WTC11 (cell line): ENCODE measurements around the gene DDAH2. TPM values are rescaled to one million over a fixed set of nuclear protein-coding genes. Genes with fewer than 3 reads are reported as not detected.
A peak's percentile ranks its signal among the peaks of the same experiment; 100 is the strongest.

Experiments used
- ATAC-seq: fragments of 200-7000 bp; cut with Tn5 transposase; 2 replicates; pipeline ENCODE4 v1.10.0; 2021; ENCODE audit warnings: mild to moderate bottlenecking, moderate library complexity
- CTCF ChIA-PET: fragments of 300-600 bp; sonication (Branson Sonifier 250); formaldehyde crosslinking; loops from one replicate; lab custom pipeline; 2021; ENCODE audit warnings: antibody characterized with exemption; lab: Charles Lee
- POLR2A ChIA-PET: fragments of 350-600 bp; sonication (Branson Sonifier 250); formaldehyde crosslinking; loops from one replicate; lab custom pipeline; 2021; ENCODE audit warnings: antibody characterized with exemption; lab: Charles Lee
- DNase-seq: peaks from one replicate; pipeline ENCODE4 v3.0.0; 2021; ENCODE audit warnings: low spot score
- H3K27ac Mint-ChIP-seq: 2 replicates; pipeline ENCODE4 v1.8.0; 2021; ENCODE audit warnings: mixed read lengths
- H3K27me3 Mint-ChIP-seq: 2 replicates; pipeline ENCODE4 v1.8.0; 2021; ENCODE audit warnings: low read depth, mild to moderate bottlenecking, moderate library complexity, mixed read lengths
- H3K36me3 Mint-ChIP-seq: 2 replicates; pipeline ENCODE4 v1.8.0; 2021; ENCODE audit warnings: mixed read lengths
- H3K4me1 Mint-ChIP-seq: 2 replicates; pipeline ENCODE4 v1.8.0; 2022; ENCODE audit warnings: mixed read lengths
- H3K4me3 Mint-ChIP-seq: 2 replicates; pipeline ENCODE4 v1.8.0; 2021; ENCODE audit warnings: mild to moderate bottlenecking, moderate library complexity, mixed read lengths
- H3K9me3 Mint-ChIP-seq: 2 replicates; pipeline ENCODE4 v1.8.0; 2021; ENCODE audit warnings: mixed read lengths
- ATF1 ChIP-seq: sonication (generic); formaldehyde crosslinking; IDR thresholded peaks from 2 replicates; pipeline ENCODE4 v1.8.1; 2023; ENCODE audit warnings: mild to moderate bottlenecking, moderate library complexity, missing genetic modification reagents
- E2F5 ChIP-seq: sonication (generic); formaldehyde crosslinking; IDR thresholded peaks from 2 replicates; pipeline ENCODE4 v1.8.1; 2022; ENCODE audit warnings: mild to moderate bottlenecking, moderate library complexity, missing genetic modification reagents
- ELF4 ChIP-seq: sonication (generic); formaldehyde crosslinking; IDR thresholded peaks from 2 replicates; pipeline ENCODE4 v1.8.1; 2022; ENCODE audit warnings: low read depth, mild to moderate bottlenecking, moderate library complexity, missing genetic modification reagents
- ESRRA ChIP-seq: sonication (generic); formaldehyde crosslinking; IDR thresholded peaks from 2 replicates; pipeline ENCODE4 v1.8.1; 2022; ENCODE audit warnings: mild to moderate bottlenecking, missing genetic modification reagents, borderline replicate concordance
- FOXK1 ChIP-seq: sonication (generic); formaldehyde crosslinking; IDR thresholded peaks from 2 replicates; pipeline ENCODE4 v1.8.0; 2022; ENCODE audit warnings: mild to moderate bottlenecking, moderate library complexity, missing genetic modification reagents
- FOXP1 ChIP-seq: sonication (generic); formaldehyde crosslinking; IDR thresholded peaks from 2 replicates; pipeline ENCODE4 v1.8.0; 2022; ENCODE audit warnings: missing genetic modification reagents, mild to moderate bottlenecking, moderate library complexity, borderline replicate concordance
- GRHL2 ChIP-seq: fragments of 250-450 bp; sonication (Bioruptor Pico); IDR thresholded peaks from 2 replicates; pipeline ENCODE4 v1.8.0; 2022; ENCODE audit warnings: mild to moderate bottlenecking, moderate library complexity; ENCODE audit not compliant: insufficient replicate concordance, severe bottlenecking
- MYBL2 ChIP-seq: sonication (generic); formaldehyde crosslinking; IDR thresholded peaks from 2 replicates; pipeline ENCODE4 v1.8.1; 2023; ENCODE audit warnings: mild to moderate bottlenecking, moderate library complexity, missing genetic modification reagents
- NFATC4 ChIP-seq: fragments of 250-450 bp; sonication (Bioruptor Pico); IDR thresholded peaks from 2 replicates; pipeline ENCODE4 v1.9.0; 2021; ENCODE audit warnings: mild to moderate bottlenecking
- PRRX2 ChIP-seq: fragments of 250-450 bp; sonication (Bioruptor Pico); IDR thresholded peaks from 2 replicates; pipeline ENCODE4 v1.8.0; 2021; ENCODE audit warnings: mild to moderate bottlenecking
- RELA ChIP-seq: sonication (generic); formaldehyde crosslinking; IDR thresholded peaks from 2 replicates; pipeline ENCODE4 v1.8.1; 2022; ENCODE audit warnings: missing genetic modification reagents, mild to moderate bottlenecking, borderline replicate concordance
- SMAD3 ChIP-seq: sonication (generic); formaldehyde crosslinking; IDR thresholded peaks from 2 replicates; pipeline ENCODE4 v1.8.0; 2022; ENCODE audit warnings: missing genetic modification reagents, mild to moderate bottlenecking, borderline replicate concordance
- SP1 ChIP-seq: sonication (generic); formaldehyde crosslinking; conservative IDR thresholded peaks from 2 replicates; pipeline ENCODE4 v1.8.1; 2022; ENCODE audit warnings: missing genetic modification reagents
- TP53 ChIP-seq: sonication (generic); formaldehyde crosslinking; IDR thresholded peaks from 2 replicates; pipeline ENCODE4 v1.8.1; 2023; ENCODE audit warnings: mild to moderate bottlenecking, missing genetic modification reagents
- ZBTB21 ChIP-seq: sonication (generic); formaldehyde crosslinking; IDR thresholded peaks from 2 replicates; pipeline ENCODE4 v1.8.1; 2023; ENCODE audit warnings: mild to moderate bottlenecking, missing genetic modification reagents, borderline replicate concordance
- ZNF317 ChIP-seq: sonication (generic); formaldehyde crosslinking; IDR thresholded peaks from 2 replicates; pipeline ENCODE4 v1.8.1; 2023; ENCODE audit warnings: low read depth, mild to moderate bottlenecking, moderate library complexity, missing genetic modification reagents, borderline replicate concordance
- ZNF416 ChIP-seq: fragments of 250-450 bp; sonication (Bioruptor Pico); IDR thresholded peaks from 2 replicates; pipeline ENCODE4 v1.9.0; 2021; ENCODE audit warnings: mild to moderate bottlenecking, inconsistent platforms
- ZNF423 ChIP-seq: fragments of 250-450 bp; sonication (Bioruptor Pico); IDR thresholded peaks from 2 replicates; pipeline ENCODE4 v2.1.2; 2022; ENCODE audit warnings: mild to moderate bottlenecking, moderate library complexity
- total RNA-seq: library from RNA; stranded (reverse); gene quantifications from 3 replicates; pipeline ENCODE4 v1.2.3, GENCODE V29; 2021
- TF ChIP-seq, protein P1 (sequence below): fragments of 250-450 bp; sonication (Bioruptor Pico); IDR thresholded peaks from 2 replicates; pipeline ENCODE4 v1.9.0; 2021; ENCODE audit warnings: mild to moderate bottlenecking
- TF ChIP-seq, protein P2 (sequence below): sonication (generic); formaldehyde crosslinking; IDR thresholded peaks from 2 replicates; pipeline ENCODE4 v1.8.1; 2023; ENCODE audit warnings: mild to moderate bottlenecking, moderate library complexity, missing genetic modification reagents
- TF ChIP-seq, protein P3 (sequence below): sonication (generic); formaldehyde crosslinking; IDR thresholded peaks from 2 replicates; pipeline ENCODE4 v1.8.0; 2022; ENCODE audit warnings: mild to moderate bottlenecking, missing genetic modification reagents

The DDAH2 gene
- total RNA-seq, 1 experiment from 2014 or later: 67.3 TPM

- H3K36me3 Mint-ChIP-seq: peaks cover 37% of the 10 kb centered on the region
- ATAC-seq: peak; percentile 75
- TF ChIP-seq, protein P1, sequence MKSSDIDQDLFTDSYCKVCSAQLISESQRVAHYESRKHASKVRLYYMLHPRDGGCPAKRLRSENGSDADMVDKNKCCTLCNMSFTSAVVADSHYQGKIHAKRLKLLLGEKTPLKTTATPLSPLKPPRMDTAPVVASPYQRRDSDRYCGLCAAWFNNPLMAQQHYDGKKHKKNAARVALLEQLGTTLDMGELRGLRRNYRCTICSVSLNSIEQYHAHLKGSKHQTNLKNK (CRISPR knock-in tag): 0 out of 2 replicates have a peak, but pooled peaks have one; percentile 37
- no peak for TF ChIP-seq ZBTB21 (CRISPR knock-in tag)
- TF ChIP-seq ZNF317 (CRISPR knock-in tag): no peak
- TF ChIP-seq FOXK1: peak; percentile 55; the same call in 1 of the 2 replicates
- TF ChIP-seq GRHL2 (CRISPR knock-in tag): no peak
- 0 out of 2 replicates have a peak, but pooled peaks have one; percentile 57 for TF ChIP-seq ESRRA
- no peak for TF ChIP-seq ELF4 (CRISPR knock-in tag)
- peak; percentile 58; the same call in 1 of the 2 replicates for TF ChIP-seq SMAD3 (CRISPR knock-in tag)
- TF ChIP-seq MYBL2 (CRISPR knock-in tag): 0 out of 2 replicates have a peak, but pooled peaks have one; percentile 70
- TF ChIP-seq RELA: peak; percentile 59; the same call in 1 of the 2 replicates
- TF ChIP-seq ATF1 (CRISPR knock-in tag): 0 out of 2 replicates have a peak, but pooled peaks have one; percentile 35
- 0 out of 2 replicates have a peak, but pooled peaks have one; percentile 14 for TF ChIP-seq ZNF416 (CRISPR knock-in tag)
- peak; percentile 71; the same call in 1 of the 2 replicates for TF ChIP-seq PRRX2 (CRISPR knock-in tag)
- TF ChIP-seq, protein P2, sequence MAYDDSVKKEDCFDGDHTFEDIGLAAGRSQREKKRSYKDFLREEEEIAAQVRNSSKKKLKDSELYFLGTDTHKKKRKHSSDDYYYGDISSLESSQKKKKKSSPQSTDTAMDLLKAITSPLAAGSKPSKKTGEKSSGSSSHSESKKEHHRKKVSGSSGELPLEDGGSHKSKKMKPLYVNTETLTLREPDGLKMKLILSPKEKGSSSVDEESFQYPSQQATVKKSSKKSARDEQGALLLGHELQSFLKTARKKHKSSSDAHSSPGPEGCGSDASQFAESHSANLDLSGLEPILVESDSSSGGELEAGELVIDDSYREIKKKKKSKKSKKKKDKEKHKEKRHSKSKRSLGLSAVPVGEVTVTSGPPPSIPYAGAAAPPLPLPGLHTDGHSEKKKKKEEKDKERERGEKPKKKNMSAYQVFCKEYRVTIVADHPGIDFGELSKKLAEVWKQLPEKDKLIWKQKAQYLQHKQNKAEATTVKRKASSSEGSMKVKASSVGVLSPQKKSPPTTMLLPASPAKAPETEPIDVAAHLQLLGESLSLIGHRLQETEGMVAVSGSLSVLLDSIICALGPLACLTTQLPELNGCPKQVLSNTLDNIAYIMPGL (CRISPR knock-in tag): peak; percentile 86
- TF ChIP-seq NFATC4 (CRISPR knock-in tag): 0 out of 2 replicates have a peak, but pooled peaks have one; percentile 0
- TF ChIP-seq TP53 (CRISPR knock-in tag): no peak
- TF ChIP-seq, protein P3, sequence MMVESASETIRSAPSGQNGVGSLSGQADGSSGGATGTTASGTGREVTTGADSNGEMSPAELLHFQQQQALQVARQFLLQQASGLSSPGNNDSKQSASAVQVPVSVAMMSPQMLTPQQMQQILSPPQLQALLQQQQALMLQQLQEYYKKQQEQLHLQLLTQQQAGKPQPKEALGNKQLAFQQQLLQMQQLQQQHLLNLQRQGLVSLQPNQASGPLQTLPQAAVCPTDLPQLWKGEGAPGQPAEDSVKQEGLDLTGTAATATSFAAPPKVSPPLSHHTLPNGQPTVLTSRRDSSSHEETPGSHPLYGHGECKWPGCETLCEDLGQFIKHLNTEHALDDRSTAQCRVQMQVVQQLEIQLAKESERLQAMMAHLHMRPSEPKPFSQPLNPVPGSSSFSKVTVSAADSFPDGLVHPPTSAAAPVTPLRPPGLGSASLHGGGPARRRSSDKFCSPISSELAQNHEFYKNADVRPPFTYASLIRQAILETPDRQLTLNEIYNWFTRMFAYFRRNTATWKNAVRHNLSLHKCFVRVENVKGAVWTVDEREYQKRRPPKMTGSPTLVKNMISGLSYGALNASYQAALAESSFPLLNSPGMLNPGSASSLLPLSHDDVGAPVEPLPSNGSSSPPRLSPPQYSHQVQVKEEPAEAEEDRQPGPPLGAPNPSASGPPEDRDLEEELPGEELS (CRISPR knock-in tag): no peak
- peak; percentile 77; the same call in 1 of the 2 replicates for TF ChIP-seq E2F5
- TF ChIP-seq ZNF423 (CRISPR knock-in tag): no peak
- TF ChIP-seq FOXP1 (CRISPR knock-in tag): peak; percentile 67; the same call in 1 of the 2 replicates
- peak; percentile 92 for TF ChIP-seq SP1
- peaks cover 21% of the 10 kb centered on the region for H3K4me1 Mint-ChIP-seq
- H3K27ac Mint-ChIP-seq: peak overlapping the region; percentile 98
- ChIA-PET CTCF (interaction anchor here (0.6 to 4.0 kb wide), 41 partner anchors 7 to 318 kb away, joined by 3 to 66 read pairs (median 5); partner anchors contain the start of genes ABHD16A, BAG6, C6orf47 and DDX39B), POLR2A (interaction anchor here (0.6 to 3.6 kb wide), 13 partner anchors 9 to 189 kb away, joined by 3 to 32 read pairs (median 5); partner anchors contain the start of genes BAG6, C6orf47, DDX39B and GPANK1)
- H3K27me3 Mint-ChIP-seq: no peaks in the 10 kb centered on the region
- no peaks in the 10 kb centered on the region for H3K9me3 Mint-ChIP-seq
- DNase-seq: peak; percentile 95
- H3K4me3 Mint-ChIP-seq: peak overlapping the region; percentile 93
Observed at GRCh38 chr6:31729979-31730630, 1.0 kb upstream of the DDAH2 start.
